Adrenal gland (tissue), 5 donors: Measurements from ENCODE around the gene CCDC9.

Source experiments
- CTCF ChIP-seq, 6 experiments: fragments of 450-650 bp in 4 of 6; fragments of 200-600 bp in 2 of 6; sonication (generic) in 1 of 6; IDR thresholded peaks; 1 replicate in 5 of 6; 2 replicates in 1 of 6; pipeline versions ENCODE4 v1.5.1 to v1.8.0; 2016 to 2021; ENCODE audit warnings: antibody characterized with exemption in 6 of 6, mild to moderate bottlenecking in 2 of 6, moderate library complexity in 1 of 6
- POLR2A ChIP-seq, 2 donors: fragments of 450-650 bp; IDR thresholded peaks; one replicate each; pipeline ENCODE4 v1.6.1; 2017; ENCODE audit warnings: antibody characterized with exemption in 2 of 2, mild to moderate bottlenecking in 2 of 2, moderate library complexity in 1 of 2
- donor health status: DM: no; HTN: no; CAD: no.

- TF ChIP-seq POLR2A (IDR thresholded peaks at IDR 0.05) (peak in 1 of 2 donors; percentile 13), CTCF (IDR thresholded peaks at IDR 0.05) (peak; percentile 88 to 96 (median 92))
These were observed 8.9 kb upstream of the CCDC9 start for GRCh38 chr19:47247308-47247990.
